Measurements from ENCODE around the gene KIAA0753.
A peak's percentile ranks its signal among the peaks of the same experiment; 100 is the strongest.
"Not testable (repeated sequence)": the region's sequence is repeated elsewhere in the genome, so short reads cannot be mapped to it uniquely, and the experiment has no call there.

Gene KIAA0753

GRCh38 chr17:6668219-6668618, 27.7 kb upstream of the KIAA0753 start:
- DNase-seq, result no peak

GRCh38 chr17:6667516-6667915, 27.0 kb upstream of the KIAA0753 start:
- DNase-seq, result no peak

- DNase-seq, result no peak
Measured at GRCh38 chr17:6666557-6666956, 26.0 kb upstream of the KIAA0753 start.

GRCh38 chr17:6666077-6666521, 25.6 kb upstream of the KIAA0753 start:
- peak; percentile 72 for DNase-seq

DNA sequence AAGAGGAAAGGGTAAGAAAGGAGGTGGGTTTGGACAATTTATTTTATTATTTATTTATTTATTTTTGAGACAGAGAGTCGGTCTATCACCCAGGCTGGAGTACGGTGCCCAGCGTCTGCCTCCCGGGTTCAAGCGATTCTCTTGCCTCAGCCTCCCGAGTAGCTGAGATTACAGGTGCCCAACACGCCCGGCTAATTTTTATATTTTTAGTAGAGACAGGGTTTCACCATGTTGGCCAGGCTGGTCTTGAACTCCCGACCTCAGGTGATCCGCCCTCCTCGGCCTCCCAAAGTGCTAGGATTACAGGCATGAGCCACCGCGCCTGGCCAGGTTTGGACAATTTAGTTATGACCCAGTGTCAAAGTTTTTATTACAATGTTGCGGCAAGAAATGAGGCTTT, 22.7 kb upstream of the KIAA0753 start:
- not testable (repeated sequence) for DNase-seq

DNA sequence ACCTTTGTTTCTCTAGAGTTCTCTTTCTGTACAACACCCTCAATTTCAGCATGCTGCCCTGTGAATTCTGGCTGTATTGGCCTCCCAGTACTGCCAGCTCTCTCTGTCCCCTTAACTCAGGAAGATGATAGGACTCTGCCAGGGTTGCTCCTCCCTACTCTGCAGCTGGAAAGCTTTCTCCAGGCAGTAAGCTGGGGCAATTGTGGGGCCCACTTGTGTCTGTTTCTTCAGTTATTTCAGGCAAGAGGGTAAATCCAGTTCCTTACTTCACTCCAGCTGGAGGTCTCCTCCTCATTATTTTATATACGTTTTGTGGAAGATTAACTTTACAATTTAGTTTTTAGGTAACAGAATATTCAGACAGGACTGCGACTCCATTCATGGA, 20.9 kb upstream of the KIAA0753 start:
- DNase-seq, result no peak

DNA sequence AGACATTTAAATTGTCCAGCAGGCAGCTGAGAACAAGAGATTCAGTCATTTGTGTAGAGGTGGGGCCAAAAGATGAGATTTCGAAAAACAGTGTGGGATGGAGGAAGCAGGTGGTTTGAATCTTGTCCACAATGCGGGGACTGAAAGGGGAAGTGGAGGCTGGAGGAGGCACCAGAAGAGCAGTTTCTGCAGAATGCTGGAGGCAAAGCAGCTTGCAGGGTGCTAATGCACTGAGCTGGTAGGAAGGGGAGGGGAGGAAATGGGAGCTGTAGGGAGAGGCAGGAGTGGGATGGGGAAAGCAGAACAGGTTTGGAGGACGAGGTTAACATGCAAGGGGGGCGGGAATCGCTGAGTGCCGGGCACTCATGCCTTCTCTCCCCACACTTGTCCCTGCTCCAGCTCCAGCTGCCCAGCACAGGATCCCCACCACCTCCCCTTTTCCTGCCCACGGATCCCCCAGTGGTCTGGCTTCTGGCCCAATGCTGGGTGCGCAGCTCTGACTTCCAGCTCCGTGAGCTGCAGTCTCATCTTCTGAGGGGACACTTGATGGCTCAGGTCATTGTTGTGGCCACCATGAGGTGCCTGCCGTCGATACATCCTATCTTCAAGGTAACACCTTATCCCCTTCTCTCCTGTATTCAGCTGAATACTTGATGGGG, 20.4 kb upstream of the KIAA0753 start:
- no peak for DNase-seq

DNA sequence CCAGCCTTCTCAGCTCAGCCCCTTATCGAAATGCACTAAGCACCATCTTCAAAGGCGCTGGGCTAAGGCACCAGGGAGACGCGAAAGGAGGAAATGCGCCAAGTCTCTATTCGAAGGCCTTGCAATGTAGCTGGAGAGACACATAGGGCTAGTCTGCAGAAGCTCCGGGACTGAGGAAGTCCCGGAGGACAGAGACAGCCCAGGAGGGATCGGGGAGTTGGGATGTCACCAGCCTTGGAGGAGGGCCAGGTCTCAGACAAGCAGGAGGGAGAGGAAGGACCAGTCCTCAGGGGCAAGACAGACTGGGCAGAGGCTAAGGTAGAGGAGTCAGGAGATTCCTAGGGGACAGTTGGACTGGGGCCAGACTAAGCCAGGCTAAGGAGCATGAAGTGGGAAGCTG, 19.6 kb upstream of the KIAA0753 start:
- no peak for DNase-seq

DNA sequence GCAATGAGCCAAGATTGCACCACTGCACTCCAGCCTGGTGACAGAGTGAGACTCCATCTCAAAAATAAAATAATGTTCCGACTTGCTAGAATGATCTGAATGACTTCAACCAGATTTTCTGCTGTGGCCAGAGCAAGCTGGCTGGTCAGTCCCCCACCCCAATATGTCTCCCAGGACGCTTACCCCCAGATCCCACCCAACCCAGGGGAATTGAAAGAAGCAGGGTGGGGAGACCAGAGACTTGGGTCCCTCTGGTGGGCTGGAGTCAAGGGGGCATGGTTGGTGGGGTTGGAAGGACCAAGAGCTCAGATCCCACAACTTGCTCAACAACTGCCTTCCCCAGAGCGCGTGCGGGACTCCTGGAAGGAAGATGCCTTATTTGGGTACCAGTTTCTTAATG, 17.9 kb upstream of the KIAA0753 start:
- DNase-seq, result not testable (repeated sequence)

- DNase-seq, result no peak
Measured at GRCh38 chr17:6657633-6658287, 17.2 kb upstream of the KIAA0753 start.

GRCh38 chr17:6656797-6657632, 16.5 kb upstream of the KIAA0753 start:
- not testable (repeated sequence) for DNase-seq

GRCh38 chr17:6655732-6656361, 15.3 kb upstream of the KIAA0753 start:
- not testable (repeated sequence) for DNase-seq

- no peak for DNase-seq
Measured at GRCh38 chr17:6654841-6655731, 14.6 kb upstream of the KIAA0753 start.

DNA sequence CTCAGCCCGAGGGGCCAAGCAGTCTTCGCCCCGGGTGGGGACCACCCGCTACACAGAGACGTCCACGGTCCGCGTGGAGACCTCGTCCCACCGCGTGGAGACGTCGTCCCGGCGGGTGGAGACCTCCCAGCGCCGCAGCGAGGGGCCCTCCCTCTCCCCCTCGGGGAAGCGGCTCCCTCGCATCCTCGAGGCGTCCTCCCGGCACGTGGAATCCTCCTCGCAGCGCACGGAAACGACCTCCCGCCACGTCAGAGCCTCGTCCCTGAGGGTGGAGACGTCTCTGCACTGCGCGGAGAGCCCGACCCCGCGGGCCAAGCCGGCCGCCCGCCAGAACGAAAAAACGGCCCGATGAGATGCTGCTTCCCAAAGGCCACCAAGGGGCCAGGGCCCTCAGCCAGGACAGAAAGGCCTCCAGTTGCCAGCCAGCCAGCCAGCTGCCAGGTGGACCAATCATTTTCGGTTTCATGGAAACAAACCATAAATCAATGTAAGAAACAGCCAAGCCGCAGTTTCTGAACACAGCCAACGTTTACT, 11.5 kb upstream of the KIAA0753 start:
- no peak for DNase-seq

GRCh38 chr17:6651354-6651918, 10.9 kb upstream of the KIAA0753 start, which contains the start of the genes C17orf100 and MED31:
TSS of gene C17orf100 (plus strand) at chr17:6651762. CDS start at chr17:6651914, 152 bp downstream.
TSS of gene MED31 (minus strand) at chr17:6651605. CDS start at chr17:6651528, 77 bp downstream.
- peak; percentile 86 for DNase-seq

- DNase-seq, result no peak
Measured at GRCh38 chr17:6648181-6648580, 7.7 kb upstream of the KIAA0753 start.

DNA sequence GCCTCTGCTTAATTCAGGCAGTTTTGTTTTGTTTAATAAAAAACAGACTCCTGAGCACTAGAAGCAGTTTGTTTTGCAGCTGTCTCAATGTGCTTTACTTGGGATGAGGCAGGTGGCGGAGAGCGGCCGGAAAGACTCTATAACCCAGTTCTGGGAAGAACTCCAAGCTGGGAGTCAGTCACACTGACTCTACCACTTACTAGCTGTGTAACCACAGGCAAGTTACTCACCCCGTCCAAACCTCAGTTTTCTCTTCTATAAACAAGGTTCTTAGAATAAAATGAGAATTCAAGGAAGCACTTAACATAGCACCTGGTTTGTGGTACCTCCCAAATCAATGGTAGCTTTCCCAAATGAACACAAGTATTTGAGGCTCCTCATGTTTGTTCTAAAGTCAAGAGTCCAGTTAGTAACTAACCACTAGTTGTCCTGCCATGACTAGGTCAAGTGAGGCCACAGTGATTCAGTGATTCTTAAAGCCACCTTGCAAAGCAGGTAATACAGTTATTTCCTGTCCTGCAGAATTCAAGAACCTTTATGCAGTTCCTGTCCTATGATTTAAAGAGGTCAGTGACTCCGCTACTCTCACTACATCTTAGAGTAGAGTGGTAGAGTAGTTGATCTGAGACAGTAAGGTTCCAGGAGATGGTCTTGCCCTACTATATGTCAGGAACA, 3.1 kb upstream of the KIAA0753 start:
- DNase-seq, result no peak

DNA sequence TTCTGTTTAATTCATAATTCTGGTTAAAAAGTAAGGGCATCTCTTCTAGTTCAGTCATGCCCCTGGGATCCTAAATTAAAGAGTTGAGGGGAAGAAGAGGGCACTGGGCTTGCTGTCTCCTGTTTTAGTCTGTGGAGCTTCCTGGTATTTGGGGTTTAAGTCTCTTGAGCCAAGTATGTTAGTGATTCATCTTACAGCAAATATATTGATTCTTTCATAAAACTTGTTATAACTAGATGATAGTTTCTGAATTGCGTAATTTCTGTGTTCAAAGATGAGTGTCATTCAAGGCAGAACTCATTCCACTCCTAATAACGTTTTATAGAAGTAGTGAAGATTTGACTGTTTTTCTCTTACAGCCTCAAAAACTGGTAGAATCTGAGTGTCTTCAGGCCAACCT, 2.1 kb upstream of the KIAA0753 start:
- DNase-seq, result no peak

GRCh38 chr17:6641247-6641863, 844 bp upstream of the KIAA0753 start:
- peak; percentile 53 for DNase-seq

Measured in kidney glomerular epithelial cell (primary cell).